DMS79 treated with DMSO at 0.1 percent for 48 hours (cell line): ENCODE results near the gene RIC8A.
"Not testable (repeated sequence)": the region's sequence is repeated elsewhere in the genome, so short reads cannot be mapped to it uniquely, and the experiment has no call there.

Experiments used
- DNase-seq: peaks from one replicate; lab custom pipeline; 2025; lab: John Stamatoyannopoulos, UW

RIC8A gene

DNA sequence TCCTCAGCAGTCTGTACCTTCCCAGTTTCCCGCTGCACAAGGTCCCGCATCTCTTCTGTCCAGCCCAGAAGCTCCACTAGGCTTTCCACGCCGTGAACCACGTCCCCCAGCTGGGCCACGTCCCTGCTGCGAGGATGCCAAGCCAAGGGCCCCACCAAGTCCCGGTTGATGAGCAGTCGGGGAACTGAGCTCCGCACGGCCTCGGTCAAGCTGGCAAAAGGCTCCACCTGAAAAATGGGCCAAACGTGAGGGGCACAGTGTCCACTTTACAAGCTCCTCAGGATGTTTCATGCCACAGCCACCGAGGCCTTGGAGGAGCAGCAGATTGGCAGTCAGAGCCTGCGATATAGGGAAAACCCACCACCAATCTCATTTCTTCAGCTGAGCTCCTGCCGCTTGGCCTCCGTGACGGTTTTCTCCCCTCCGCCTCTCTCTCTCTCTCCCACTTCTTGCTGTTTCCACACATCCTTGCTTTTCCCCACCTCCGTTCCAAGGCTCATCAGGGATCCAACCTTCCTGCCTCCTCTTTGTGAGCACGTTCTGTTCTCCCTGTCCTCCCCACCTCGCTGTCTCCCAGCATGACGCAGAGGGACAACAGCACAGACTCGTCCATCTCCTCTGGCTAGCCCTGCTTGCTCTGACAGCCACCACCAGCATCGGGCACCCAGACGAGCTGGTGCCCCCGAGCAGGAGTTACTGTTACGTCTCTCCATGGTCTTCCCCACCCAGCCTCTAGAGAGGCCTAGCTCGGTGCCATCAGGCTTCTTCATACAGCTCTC, 11.5 kb downstream of the RIC8A start:
- no peak for DNase-seq

DNA sequence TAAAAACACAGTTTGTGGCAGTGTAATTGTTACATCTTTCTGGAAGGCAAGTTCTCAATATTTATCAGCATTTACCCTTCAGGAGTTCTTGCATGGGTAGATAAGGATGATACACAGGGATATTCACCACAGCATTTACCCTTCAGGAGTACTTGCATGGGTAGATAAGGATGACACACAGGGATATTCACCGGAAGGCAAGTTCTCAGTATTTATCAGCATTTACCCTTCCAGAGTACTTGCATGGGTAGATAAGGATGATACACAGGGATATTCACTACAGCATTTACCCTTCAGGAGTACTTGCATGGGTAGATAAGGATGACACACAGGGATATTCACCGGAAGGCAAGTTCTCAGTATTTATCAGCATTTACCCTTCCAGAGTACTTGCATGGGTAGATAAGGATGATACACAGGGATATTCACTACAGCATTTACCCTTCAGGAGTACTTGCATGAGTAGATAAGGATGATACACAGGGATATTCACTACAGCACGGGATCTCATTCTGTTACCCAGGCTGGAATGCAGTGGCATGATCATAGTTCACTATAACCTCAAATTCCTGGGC, 13.2 kb downstream of the RIC8A start:
- DNase-seq: not testable (repeated sequence)

DNA sequence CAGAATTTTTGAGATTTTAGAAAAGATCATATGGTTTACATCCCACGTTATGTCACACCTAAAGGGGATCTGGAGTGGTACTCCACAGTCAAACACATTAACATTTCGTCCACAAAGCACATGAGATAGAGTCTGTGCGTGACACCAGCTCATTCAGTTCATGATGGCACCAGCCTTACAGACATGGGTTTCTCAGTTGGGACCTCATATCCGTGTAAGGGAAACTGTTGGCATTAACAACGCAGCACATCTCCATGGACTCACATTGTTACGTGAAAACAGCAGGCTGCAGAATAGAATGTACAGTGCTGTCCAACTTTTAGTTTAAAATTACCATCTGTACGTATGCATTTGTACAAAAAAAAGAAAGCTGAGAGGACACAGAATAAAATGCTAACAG, 14.0 kb downstream of the RIC8A start:
- DNase-seq: no peak

DNA sequence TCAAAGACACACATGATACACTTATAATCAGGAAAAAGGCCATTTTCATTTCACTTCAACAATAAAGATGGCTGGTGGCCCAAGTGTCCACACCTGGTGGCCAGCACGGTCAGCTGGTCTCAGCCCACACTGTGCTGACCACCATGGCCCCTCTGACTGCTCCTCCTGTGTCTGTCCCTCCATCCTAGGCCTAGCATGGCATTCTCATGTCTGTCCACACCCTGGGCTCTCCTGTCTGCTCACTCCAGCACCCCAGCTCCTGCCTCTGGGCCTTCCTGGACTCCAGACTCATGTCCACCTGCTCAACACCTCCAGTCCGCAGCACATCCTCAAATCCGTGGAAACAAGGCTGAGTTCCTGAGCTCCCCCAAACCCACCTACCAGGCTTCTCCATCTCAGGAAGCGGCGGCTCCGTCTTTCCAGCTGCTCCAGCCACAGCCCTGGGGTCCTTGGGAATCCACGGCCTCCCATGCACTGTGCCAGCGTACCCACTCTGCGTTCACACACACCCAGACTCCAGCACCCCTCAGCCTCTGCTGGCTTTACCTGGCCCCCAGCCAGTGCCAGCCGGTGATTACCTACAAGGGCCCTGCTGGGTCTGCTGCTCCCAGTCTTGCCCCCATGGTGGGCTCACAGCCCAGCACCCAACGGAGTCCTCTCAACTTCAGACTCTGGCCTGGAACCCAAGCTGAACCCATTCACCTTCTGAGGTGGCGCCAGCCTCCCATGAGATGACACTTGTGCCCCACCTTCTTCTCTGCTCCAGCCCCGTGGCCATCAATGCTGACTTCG, 14.7 kb downstream of the RIC8A start:
- DNase-seq: no peak

DNA sequence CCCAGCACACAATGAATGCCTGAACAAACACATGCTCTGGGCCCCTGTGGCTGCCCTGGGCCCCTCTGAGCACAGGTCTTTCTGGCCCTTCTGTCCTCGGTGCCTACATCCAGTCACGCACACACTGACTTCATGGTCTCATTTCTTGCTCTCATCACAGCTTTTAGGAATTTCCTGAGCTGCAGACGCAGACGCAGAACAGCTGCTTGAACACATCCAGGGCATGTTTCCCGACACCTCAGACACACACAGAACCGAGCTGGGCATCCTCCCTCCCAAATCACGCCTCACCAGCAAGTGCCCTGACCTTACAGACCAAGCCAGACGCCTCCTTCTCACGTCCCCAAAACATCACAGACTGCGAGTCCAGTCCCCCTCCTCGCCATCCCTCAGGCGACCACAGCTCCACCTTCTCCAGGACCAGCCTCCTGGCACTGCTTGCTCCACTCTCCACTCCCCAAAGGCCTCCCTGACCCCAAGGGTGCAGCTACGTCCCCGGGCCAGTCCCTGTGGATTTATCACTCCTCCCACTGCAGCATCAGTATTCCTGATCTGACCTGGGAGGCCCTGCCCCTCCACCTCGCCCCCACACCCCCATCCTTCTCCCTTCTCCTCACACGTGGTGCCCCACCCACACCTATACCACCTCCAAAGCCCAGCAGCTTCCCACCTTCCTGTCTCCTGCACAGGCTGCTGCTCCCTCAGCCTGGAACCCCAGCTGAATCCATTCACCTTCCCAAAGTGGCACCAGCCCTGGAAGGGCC, 15.7 kb downstream of the RIC8A start:
- DNase-seq: no peak

DNA sequence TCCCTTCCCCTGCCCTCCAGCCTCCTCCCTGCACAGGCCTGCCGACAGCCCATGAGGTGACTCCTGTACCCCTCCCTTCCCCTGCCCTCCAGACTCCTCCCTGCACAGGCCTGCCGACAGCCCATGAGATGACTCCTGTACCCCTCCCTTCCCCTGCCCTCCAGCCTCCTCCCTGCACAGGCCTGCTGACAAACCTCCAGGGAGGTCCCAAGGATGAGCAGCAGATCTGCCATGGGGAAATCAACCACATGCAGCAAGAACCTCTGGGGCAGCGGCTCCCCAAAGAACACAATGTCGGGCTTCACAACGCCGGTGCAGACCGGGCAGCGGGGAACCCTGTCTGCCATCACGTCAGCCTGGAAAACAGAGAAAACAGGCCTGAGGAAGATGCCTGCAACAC, 16.4 kb downstream of the RIC8A start:
- no peak for DNase-seq

DNA sequence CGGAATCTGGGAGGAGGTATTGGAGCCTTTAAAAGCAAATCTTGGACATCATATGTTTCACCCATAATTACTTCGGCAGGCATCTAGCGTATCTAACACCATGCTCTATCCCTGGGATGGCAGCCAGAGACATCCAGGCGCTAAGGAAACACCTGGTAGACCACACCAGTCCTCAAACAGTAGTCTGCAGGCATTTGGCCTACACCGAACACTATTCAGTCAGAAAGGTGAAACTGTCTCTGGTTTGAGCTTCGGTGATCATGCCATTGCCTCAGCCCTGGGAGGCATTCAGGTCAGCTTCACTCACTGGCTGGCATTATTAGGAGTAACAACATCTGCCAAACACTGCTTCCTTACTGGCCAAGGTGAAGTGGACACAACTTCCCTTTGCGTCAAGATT, 16.9 kb downstream of the RIC8A start:
- DNase-seq: no peak

DNA sequence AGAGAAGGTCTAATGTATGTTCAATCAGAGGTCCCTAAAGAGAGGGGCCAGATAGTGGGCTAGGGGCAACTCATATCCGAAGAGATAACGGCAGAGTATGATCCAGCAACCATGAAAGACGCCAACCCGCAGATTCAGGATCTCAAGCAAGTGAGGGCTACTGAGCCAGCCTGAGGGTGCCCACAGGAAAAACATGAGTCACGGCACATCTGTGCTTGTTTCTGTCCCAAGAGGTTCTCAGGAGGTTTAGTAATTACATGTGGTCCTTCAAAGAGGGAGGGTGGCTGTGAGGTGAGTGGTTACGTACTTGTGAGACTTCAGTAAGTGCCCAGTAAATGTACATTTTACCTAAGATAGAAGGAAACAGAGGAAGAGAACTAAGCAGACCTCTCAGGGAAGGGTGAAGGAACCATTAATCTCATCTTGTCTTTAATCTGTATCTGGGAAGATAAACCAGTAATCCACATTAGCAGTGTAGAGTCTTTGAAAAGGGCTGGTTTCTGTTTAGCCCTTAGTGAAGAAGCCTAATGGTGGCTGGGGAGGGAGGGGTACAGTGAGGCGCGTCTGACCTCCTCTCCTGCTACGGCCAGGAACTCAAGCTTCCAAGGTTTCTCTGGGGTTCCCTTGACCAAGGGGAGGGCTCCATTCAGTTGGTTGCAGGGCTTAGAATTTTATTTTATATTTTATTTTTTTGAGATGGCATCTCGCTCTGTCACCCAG, 18.4 kb downstream of the RIC8A start:
- peak; percentile 7 for DNase-seq

DNA sequence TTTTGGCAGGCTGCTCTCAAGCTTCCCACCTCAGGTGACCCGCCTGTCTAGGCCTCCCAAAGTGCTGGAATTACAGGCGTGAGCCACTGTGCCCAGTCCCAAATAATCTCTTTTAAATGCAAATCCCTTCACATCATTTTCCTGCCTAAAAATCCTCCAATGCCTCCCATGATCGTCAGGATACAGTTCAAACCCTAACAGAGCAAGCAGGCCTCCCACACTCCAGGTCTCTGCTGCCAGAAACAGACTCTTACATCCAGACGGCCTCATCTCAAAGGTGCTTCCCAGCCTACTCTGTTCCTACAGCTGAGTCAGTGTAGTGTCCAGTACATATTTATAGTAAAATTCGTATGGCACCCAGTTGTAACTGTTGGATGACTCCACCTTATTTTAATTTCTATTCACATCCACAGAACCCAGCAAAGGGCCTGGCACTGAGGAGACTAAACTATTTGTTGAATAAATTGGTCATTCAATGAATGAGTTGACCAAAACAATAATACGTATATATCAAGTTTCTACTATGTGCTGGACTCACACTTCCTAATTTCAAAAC, 20.4 kb downstream of the RIC8A start:
- DNase-seq: no peak

DNA sequence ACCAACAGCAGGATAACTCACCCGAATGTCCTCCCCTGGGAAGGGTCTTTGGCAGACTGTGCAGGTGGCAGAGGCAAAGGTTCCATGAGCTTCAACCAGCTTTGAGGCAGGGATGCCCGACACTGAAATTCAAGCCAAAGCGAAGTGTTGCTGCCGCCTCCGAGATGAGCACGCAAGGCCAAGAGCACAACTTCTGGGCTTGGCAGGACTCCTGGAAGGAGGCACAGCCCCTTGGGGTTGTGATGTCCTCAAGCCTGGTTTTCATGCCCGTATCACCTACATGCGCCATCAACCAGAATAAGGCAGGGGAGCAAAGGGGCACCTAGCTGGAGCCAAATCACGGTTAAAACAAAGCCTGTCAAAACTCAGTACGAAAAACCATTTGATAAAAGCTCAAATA, 22.9 kb downstream of the RIC8A start:
- no peak for DNase-seq

DNA sequence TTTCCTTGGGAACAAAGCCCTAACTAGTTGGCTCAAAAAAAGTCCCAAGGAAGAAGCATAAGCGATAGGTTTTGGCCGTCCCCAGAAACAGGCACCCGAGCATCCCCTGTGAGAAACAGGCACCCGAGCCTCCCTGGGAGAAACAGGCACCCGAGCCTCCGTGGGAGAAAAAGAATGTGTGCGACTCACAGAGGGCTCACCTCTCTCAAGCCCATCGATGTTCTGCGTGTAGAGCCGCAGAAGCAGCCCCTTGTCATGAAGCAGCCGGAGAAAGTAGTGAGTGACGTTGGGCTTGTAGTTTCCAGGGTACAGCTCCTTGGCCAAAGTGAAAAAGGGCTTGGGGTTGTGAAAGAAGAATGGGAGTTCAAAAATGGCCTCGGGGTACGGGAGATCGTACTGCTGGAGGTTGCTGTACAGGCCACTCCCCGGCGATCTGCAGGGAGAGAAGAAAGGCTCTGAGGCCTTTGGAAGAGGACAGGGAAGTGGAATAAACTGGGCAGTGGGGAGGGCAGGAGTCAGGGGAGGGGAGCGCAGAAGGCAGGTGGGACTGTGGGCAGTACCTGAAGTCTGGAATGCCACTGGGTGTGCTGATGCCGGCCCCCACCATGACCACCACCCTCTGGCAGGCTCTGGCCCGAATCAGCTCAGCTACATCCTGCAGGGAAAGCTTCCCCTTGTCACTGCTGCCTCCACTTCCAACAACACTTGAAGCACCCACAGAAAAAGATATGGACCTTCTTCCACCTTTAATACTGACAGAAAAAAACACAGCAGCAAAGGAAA, 25.5 kb downstream of the RIC8A start:
- no peak for DNase-seq

DNA sequence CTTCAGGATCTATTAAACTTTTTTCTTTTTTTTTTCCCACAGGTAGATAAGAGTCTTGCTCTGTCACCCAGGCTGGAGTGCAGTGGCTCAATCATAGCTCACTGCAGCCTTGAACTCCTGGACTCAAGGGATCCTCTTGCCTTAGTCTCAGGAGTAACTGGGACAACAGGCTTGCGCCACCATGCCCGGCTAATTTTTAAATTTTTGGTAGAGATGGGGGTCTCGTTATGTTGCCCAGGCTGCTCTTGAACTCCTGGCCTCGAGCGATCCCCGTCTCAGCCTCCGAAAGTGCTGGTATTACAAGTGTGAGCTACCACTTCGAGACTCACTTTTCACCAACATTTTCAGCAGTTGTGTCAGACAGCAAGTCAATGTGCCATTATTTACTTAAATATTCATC, 27.7 kb downstream of the RIC8A start:
- no peak for DNase-seq

DNA sequence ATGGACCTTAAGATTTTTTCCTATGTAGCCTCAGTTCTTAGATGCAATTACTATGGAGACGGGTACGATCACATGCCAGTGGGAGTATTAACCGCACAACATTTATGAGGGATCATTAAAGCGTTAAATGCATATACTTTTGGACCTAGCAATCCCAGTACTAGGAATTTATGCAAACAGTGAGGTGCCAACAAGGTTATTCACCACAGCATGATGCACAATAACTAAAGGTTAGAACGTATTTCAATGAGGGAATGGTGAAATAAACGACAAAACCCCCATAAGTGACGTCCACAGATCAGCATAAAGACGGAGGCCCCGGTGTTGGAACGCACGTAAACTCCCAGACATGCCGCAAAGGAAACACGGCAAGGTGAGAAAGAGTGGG, 28.1 kb downstream of the RIC8A start:
- no peak for DNase-seq

DNA sequence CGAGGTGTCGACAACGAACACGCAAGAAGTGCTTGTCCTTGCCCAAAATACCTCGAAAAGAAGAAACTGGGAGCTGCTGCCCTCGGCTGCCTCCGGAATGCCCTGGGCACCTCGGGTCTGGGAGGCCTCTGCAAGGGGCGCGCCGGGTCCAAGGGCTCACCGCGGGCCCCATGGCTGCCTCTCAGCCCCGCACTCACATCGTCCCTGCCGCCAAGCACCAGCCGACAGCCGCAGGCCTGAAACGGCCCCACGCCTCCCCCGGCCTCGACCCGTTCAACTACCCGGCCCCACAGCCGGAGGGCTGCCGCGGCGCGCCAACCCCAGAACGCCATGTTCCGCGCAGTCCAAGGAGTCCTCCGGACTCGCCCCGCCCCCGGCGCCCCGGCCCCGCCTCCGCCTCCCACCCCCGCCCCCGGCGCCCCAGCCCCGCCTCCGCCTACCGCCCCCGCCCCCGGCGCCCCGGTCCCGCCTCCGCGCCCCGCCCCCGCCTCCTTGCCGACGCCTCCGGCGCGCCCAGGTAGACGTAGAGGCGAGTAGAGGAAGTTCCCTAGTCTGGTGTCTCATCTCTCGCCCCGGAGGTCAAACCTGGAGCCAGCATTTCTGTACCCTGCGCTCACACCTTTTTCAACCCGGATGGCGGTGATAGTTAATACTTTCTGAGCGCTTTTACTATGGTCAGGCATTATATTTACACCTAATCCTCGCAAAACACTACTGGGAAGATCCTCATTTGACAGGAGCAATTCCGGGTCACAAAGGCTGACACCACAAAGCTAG, 28.7 kb downstream of the RIC8A start, which contains the start of gene SIRT3:
SIRT3 (minus strand) TSS at position 346 of the 777 bp plus-strand sequence; CDS start at position 332, 14 bp downstream.
- peak; percentile 29 for DNase-seq

DNA sequence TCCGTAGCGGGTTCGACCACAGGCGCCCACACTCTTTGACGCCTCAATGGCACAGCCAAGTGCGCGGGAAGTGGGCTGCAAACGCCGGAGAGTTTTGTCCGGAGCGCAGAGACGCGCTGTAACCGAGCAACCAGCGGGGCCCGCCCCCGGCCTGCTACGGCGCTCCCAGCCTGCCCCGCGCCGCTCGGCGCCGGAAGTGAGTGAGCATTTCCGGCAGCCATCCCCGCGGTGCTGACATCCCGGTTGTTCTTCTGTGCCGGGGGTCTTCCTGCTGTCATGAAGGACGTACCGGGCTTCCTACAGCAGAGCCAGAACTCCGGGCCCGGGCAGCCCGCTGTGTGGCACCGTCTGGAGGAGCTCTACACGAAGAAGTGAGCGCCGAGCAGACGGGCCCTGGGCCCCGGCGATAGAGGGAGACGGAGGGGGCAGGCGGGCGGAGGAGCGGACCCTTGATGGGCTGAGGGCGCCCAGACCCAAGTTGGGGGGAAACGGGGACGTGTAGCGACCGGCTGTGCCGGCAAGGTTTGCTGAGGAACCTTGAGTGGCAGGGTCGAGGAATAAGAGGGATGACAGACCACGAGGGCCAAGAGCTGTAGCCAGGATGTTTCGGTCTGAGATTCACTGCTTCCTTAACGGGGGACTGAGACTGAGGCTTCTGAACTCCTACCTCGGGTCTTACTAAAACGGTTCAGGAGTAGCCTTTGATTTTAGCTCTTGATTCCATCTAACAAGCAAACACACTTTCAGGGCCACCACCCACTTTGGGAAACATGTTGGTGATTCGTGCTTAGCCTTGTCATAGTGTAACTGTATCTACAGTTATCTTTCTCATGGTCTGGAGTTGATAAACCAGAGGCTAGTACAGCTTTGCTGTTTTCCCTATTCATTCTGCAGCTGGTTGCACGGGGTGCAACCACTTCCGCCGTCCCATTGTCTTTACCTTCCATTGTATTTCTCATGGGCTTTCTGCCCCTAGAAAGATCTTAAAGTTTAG, 29.6 kb downstream of the RIC8A start, which contains the start of gene PSMD13:
PSMD13 (plus strand) TSS at position 203 of the 994 bp plus-strand sequence; CDS start at position 277, 74 bp downstream.
- DNase-seq: peak; percentile 17

DNA sequence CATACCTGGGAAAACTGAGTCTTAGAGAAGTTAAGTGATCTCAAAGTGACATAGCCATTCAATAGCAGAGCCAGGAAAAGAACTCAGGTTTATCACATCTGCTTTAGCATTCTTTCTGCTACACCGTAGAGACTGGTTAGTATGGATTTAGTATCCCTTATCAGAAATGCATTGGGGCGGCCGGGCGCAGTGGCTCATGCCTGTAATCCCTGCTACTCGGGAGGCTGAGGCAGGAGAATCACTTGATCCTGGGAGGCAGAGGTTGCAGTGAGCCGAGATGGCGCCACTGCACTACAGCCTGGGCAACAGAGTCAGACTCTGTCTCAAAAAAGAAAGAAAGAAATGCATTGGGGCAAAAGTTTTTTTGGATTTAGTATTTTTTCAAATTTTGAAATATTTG, 30.8 kb downstream of the RIC8A start:
- not testable (repeated sequence) for DNase-seq

DNA sequence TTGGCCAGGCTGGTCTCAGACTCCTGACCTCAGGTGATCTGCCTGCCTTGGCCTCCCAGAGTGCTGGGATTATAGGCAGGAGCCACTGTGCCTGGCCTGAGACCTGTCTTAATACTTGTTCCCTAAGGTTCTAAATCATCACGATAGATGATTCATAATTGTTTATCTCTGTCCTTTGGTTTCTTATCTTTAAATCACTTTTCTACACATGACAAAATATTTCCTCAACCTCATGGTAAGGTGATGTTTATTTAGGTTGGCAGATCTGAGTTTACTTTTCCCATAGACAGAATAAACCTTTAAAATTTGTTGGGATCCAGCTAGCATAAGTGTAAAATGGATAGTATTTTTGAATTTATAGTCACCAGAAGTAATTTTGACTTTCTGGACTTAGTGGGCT, 32.8 kb downstream of the RIC8A start:
- no peak for DNase-seq

DNA sequence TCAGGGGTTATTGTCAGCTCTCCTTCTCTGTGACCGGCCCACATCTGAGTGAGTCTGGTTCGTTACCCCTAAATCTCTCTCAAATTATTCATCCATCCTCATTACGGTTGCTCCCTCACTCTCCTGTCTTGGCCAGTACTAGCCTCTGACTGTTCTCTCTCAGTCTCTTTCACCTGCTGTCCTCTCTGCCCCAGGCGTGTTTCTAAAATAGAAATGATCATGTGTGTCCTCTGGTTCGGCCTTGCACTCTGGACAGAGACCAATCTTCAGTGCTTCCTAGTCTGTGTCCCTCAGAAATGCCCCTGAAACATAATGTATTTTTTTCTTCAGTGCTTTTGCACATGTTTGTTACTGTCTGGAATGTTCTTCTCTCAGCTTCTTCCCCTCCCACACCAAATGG, 34.1 kb downstream of the RIC8A start:
- DNase-seq: no peak
